GM12873 (cell line): ENCODE measurements around the gene MCC.

ENCODE experiments used
- CTCF ChIP-seq: IDR thresholded peaks from 2 replicates; pipeline ENCODE4 v1.5.1; 2012; ENCODE audit warnings: low read depth, mild to moderate bottlenecking, moderate library complexity, low read length, control low read depth; ENCODE audit not compliant: insufficient read depth; ENCODE audit errors: missing control alignments

Gene MCC

GRCh38 chr5:113281194-113281593 is 207.1 kb downstream of the MCC start:
- no peak for TF ChIP-seq CTCF

- TF ChIP-seq CTCF: no peak
These were observed 207.7 kb downstream of the MCC start for GRCh38 chr5:113280541-113280940.

- TF ChIP-seq CTCF: no peak
These were observed 209.3 kb downstream of the MCC start for GRCh38 chr5:113278976-113279375.

GRCh38 chr5:113276493-113276892 is 211.8 kb downstream of the MCC start:
- TF ChIP-seq CTCF: no peak

GRCh38 chr5:113276001-113276400 is 212.3 kb downstream of the MCC start:
- TF ChIP-seq CTCF: no peak

- TF ChIP-seq CTCF: no peak
These were observed 213.3 kb downstream of the MCC start for GRCh38 chr5:113274836-113275414.

- TF ChIP-seq CTCF: no peak
These were observed 214.3 kb downstream of the MCC start for GRCh38 chr5:113273948-113274347.
